Gastrocnemius medialis (tissue), 4 donors: ENCODE data around the gene BLMH.

Experiments used
- CTCF ChIP-seq, 5 experiments: fragments of 450-650 bp in 3 of 5; fragments of 200-600 bp in 2 of 5; sonication (generic) in 2 of 5; IDR thresholded peaks in 4 of 5; conservative IDR thresholded peaks in 1 of 5; 1 replicate in 4 of 5; 2 replicates in 1 of 5; pipeline ENCODE4 v1.5.1; 2016 to 2019; ENCODE audit warnings: antibody characterized with exemption in 5 of 5, mild to moderate bottlenecking in 3 of 5, moderate library complexity in 3 of 5
- POLR2A ChIP-seq, 2 donors: fragments of 450-650 bp; IDR thresholded peaks; one replicate each; pipeline ENCODE4 v1.6.1; 2017; ENCODE audit warnings: antibody characterized with exemption in 2 of 2, mild to moderate bottlenecking in 2 of 2, moderate library complexity in 2 of 2

DNA sequence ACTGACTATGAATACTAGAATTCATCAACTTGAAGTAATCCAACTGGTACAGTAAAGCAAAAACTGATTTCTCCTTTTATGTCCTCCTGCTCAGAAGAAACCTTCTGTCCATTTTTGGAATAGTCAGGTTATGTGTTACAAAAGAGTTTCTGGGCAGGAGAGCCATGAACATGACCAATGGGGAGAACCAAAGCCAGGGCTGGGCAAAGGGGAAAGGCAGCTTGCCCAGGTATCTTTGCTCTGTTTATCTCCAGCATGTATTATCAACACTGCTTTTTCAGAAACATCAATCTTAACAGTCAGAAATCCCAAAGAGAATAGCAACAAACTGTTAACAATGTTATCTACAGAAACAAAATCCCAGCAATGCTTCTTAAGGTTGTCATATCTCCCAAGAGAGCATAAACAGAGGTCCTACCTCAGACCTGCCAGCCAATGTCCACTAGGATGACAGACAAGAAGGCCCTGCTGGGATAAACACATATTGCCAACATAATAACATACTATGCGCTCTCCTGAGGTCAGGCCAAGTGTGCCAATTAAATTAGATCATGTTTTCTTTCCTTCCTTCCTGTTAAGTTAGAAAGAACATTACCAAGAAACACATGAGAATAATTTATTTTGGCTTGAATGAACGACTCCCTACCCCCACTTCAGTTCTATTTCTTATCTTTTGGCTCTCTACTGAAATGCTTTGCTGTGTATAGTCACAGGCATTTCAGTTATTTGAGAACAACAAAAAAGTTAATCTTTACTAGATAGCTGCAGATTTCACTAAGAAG is 28.0 kb downstream of the BLMH start:
- no peak for TF ChIP-seq CTCF (IDR thresholded peaks at IDR 0.05 in 4 of 5, conservative IDR thresholded peaks at IDR 0.05 in 1 of 5)
- TF ChIP-seq POLR2A (IDR thresholded peaks at IDR 0.05), result no peak
